ENCODE results near the gene SLC16A11.
"Not testable (repeated sequence)": the region's sequence is repeated elsewhere in the genome, so short reads cannot be mapped to it uniquely, and the experiment has no call there.

The SLC16A11 gene, protein sequence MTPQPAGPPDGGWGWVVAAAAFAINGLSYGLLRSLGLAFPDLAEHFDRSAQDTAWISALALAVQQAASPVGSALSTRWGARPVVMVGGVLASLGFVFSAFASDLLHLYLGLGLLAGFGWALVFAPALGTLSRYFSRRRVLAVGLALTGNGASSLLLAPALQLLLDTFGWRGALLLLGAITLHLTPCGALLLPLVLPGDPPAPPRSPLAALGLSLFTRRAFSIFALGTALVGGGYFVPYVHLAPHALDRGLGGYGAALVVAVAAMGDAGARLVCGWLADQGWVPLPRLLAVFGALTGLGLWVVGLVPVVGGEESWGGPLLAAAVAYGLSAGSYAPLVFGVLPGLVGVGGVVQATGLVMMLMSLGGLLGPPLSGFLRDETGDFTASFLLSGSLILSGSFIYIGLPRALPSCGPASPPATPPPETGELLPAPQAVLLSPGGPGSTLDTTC

DNA sequence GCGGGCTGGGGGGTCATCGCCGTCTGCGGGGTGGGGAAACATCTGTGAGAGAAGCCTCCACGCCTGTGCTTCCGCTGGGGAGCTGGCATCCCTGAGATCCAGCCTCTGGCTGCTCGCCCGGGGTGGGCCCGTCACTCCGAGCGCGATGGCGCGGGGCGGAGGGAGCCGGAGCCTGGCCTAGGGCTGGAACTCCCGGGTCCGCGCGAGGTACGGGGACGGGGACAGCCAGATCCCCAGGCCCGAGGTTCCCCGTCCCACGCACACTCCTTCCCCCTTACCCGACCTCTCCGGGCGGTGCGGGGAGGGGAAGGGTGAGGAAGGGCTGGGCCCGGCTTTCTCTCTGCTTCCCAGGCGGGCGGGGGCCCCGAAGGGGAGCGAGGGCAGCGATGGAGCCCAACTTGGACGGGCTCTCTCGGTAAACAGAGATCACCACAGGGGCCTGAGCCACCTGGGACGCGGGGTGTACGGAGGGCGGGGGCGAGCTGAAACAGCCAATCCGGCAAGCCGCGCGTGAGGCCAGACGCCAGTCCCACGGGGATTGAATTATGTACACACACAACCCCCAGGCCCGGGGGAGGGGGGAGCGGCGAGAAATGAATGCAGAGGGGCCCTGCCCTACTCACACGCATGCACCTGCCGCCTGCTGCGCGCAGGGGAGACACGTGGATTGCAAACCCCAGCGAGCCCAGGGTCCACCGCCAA, at the start of gene SLC16A11:
TSS of gene SLC16A11 (minus strand) at position 596 of the 702 bp plus-strand sequence. CDS start at position 17, 579 bp downstream.
- TF ChIP-seq, protein P1, sequence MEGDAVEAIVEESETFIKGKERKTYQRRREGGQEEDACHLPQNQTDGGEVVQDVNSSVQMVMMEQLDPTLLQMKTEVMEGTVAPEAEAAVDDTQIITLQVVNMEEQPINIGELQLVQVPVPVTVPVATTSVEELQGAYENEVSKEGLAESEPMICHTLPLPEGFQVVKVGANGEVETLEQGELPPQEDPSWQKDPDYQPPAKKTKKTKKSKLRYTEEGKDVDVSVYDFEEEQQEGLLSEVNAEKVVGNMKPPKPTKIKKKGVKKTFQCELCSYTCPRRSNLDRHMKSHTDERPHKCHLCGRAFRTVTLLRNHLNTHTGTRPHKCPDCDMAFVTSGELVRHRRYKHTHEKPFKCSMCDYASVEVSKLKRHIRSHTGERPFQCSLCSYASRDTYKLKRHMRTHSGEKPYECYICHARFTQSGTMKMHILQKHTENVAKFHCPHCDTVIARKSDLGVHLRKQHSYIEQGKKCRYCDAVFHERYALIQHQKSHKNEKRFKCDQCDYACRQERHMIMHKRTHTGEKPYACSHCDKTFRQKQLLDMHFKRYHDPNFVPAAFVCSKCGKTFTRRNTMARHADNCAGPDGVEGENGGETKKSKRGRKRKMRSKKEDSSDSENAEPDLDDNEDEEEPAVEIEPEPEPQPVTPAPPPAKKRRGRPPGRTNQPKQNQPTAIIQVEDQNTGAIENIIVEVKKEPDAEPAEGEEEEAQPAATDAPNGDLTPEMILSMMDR (conservative IDR thresholded peaks at IDR 0.05; ENCODE audit: low read depth, low read length) = no peak
- peak within 1 kb of the TSS; percentile 43 for H3K4me3 ChIP-seq (ENCODE audit: low read length)
- DNase-seq (ENCODE audit: low read depth) = no peak

DNA sequence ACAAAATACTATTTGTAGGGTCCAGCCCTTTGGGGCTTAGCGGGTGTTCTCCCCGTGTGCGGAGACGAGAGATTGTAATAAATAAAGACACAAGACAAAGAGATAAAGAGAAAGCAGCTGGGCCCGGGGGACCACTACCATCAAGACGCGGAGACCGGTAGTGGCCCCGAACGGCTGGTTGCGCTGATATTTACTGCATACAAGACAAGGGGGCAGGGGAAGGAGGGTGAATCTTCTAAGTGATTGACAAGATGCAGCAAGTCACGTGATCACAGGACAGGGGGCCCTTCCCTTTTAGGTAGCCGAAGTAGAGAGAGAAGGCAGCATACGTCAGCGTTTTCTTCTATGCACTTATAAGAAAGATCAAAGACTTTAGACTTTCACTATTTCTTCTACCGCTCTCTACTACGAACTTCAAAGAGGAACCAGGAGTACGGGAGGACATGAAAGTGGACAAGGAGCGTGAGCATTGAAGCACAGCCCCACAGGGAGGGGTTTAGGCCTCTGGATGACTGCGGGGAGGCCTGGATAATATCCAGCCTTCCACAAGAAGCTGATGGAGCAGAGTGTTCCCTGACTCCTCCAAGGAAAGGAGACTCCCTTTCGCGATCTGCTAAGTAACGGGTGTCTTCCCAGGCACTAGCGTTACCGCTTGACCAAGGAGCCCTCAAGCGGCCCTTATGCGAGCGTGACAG, 47.6 kb upstream of the SLC16A11 start:
- not testable (repeated sequence) for H3K4me3 ChIP-seq (ENCODE audit: low read length); DNase-seq (ENCODE audit: low read depth)

DNA sequence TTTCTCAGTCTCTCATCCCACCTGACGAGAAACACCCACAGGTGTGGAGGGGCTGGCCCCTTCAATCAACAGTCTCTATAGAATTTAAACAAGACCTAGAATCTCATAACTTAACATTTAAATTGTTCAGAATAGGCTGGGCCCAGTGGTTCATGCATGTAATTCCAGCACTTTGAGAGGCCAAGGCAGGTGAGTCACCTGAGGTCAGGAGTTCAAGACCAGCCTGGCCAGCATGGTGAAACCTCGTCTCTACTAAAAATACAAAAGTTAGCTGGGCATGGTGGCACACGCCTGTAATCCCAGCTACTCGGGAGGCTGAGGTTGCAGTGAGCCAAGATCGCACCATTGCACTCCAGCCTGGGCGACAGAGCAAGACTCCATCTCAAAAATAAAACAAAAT, 45.7 kb upstream of the SLC16A11 start:
- not testable (repeated sequence) for H3K4me3 ChIP-seq (ENCODE audit: low read length)

DNA sequence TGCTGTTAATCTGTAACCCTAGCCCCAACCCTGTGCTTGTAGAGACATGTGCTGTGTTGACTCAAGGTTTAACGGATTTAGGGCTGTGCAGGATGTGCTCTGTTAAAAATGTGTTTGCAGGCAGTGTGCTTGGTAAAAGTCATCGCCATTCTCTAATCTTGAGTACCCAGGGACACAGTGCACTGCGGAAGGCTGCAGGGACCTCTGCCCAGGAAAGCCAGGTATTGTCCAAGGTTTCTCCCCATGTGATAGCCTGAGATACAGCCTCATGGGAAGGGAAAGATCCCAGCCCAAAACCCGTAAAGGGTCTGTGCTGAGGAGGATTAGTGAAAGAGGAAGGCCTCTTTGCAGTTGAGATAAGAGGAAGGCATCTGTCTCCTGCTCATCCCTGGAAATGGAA, 44.5 kb upstream of the SLC16A11 start:
- H3K4me3 ChIP-seq (ENCODE audit: low read length); DNase-seq (ENCODE audit: low read depth): not testable (repeated sequence)

More for the DNA sequence above, 45.7 kb upstream of the SLC16A11 start:
- not testable (repeated sequence) for DNase-seq (ENCODE audit: low read depth)

DNA sequence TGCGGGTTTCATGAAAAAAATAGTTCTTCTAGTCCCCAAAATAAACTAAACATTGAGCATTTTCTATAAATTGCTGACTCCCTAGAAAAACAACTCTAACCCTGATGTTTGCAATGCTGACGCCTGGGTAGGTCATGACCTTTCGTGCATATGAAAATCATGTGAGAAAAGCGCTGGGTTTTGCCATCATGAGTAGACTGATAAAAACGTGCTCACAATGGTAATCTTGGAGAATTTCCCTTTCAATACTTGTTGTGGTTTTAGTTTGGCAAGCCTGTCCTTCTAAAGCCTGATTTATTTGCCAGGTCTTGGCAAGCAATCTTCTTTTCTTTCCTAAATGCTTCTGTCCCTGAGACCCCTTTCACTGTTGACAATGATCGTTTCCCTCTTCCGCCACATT, 40.2 kb upstream of the SLC16A11 start:
- DNase-seq (ENCODE audit: low read depth) = no peak
- TF ChIP-seq, protein P1 (conservative IDR thresholded peaks at IDR 0.05; ENCODE audit: low read depth, low read length) = no peak
- no peak overlapping the region for H3K4me3 ChIP-seq (ENCODE audit: low read length)

DNA sequence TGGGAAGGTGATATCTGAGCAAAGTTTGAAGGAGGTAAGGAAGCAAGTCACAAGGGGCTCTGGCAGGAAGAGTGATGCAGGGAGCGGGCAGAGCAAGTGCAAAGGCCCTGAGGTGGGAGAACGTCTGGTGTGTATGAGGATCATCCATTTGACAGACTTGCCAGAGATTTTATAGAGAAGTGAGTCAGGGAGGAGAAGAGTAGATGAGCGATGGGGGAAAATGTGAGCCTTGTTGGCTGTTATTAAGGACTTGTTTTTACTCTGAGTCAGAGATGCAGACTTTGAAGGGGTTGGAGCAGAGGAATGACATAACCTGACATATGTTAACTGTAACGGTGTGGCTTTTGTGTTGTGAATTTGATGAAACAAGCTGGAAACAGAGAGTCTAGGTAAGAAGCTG, 39.7 kb upstream of the SLC16A11 start:
- H3K4me3 ChIP-seq (ENCODE audit: low read length) = no peak overlapping the region
- TF ChIP-seq, protein P1 (conservative IDR thresholded peaks at IDR 0.05; ENCODE audit: low read depth, low read length) = no peak
- no peak for DNase-seq (ENCODE audit: low read depth)

DNA sequence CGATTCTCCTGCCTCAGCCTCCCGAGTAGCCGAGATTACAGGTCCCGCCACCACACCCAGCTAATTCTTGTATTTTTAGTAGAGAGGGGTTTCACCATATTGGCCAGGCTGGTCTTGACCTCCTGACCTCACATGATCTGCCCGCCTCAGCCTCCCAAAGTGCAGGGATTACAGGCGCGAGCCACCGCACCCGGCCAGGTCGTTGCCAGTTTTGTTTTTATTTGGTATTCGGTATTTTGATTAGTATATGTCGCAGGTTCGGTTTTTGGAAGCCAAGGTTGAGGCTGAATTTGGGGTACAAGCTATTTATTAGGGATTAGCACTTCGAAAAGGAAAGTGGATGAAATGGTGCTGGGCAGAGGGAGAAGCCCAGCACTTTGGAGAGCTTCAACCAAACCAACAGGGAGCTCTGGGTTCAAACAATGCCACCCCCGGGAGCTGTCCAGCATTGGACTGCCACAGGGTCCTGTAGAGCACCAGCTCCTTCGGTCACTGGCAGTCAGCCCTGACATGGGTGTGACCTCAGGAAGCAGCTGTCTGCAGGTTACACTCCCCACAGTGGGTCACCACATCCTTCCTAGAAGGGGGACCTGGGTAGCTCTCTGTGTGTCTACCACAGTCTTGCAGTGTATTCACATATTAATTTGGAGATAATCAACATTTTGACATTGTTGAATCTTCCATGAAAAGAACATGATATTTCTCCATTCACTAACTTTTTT, 37.6 kb upstream of the SLC16A11 start:
- DNase-seq (ENCODE audit: low read depth) = no peak
- TF ChIP-seq, protein P1 (conservative IDR thresholded peaks at IDR 0.05; ENCODE audit: low read depth, low read length) = no peak
- no peak overlapping the region for H3K4me3 ChIP-seq (ENCODE audit: low read length)

DNA sequence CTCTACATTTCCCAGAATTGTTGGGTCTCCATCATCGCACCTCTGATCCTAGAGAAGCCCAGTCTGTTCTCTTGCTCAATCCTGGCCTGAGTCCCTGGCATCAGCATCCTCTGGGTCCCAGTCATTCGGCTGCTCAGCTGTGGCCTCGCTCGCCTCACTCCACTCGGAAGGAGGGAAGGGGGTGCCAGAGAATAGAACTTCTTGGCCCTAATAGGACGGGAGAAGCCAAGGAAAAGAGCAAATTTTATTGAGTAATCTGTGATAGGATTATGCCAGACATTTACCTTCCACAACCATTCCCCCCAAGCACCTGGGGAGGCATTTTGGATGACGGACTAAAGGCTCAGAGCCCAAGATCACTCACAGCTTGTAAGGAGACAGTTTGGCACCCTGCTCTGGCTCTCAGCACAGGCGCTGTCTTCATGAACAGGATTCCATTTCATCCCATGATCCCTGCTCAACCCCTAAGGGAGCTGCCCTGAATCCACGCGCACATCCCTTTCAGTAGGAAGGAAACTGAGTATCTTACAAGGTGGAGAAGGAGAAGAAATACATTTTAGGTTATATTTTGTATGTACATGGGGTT, 36.7 kb upstream of the SLC16A11 start:
- no peak for DNase-seq (ENCODE audit: low read depth)
- no peak overlapping the region for H3K4me3 ChIP-seq (ENCODE audit: low read length)

More for the DNA sequence above, 36.7 kb upstream of the SLC16A11 start:
- TF ChIP-seq, protein P1 (conservative IDR thresholded peaks at IDR 0.05; ENCODE audit: low read depth, low read length) = no peak
